ENCODE results near the gene ASXL3. TPM values are rescaled to one million over a fixed set of nuclear protein-coding genes. Genes with fewer than 3 reads are reported as not detected.

The ASXL3 gene
- total RNA-seq, 1 experiment from 2014 or later: not detected

GRCh38 chr18:33560686-33561370, 17.2 kb upstream of the ASXL3 start:
- Histone ChIP-seq H3K36me3 (ENCODE audit: low read depth) (no peaks in the 10 kb centered on the region), H3K9me3 (ENCODE audit: insufficient read depth, low read depth) (no peaks in the 10 kb centered on the region), H3K79me2 (ENCODE audit: low read depth) (no peaks in the 10 kb centered on the region), H3K27ac (no peak overlapping the region), H3K27me3 (ENCODE audit: insufficient read depth, low read depth) (no peaks in the 10 kb centered on the region), H3K4me3 (no peak overlapping the region), H2AFZ (no peak overlapping the region), H3K9me2 (ENCODE audit: insufficient read depth) (no peaks in the 10 kb centered on the region), H3F3A (ENCODE audit: insufficient read depth, low read depth) (no peaks in the 10 kb centered on the region), H3K4me1 (replicated peaks; ENCODE audit: insufficient read depth) (no peaks in the 10 kb centered on the region), H4K20me1 (ENCODE audit: insufficient read depth) (no peaks in the 10 kb centered on the region), H3K4me2 (no peak overlapping the region)
- CTCF ChIA-PET: no interaction called here
- DNase-seq: no peak
- POLR2A ChIA-PET (ENCODE audit: unreplicated experiment): no interaction called here
- TF ChIP-seq, protein P1, sequence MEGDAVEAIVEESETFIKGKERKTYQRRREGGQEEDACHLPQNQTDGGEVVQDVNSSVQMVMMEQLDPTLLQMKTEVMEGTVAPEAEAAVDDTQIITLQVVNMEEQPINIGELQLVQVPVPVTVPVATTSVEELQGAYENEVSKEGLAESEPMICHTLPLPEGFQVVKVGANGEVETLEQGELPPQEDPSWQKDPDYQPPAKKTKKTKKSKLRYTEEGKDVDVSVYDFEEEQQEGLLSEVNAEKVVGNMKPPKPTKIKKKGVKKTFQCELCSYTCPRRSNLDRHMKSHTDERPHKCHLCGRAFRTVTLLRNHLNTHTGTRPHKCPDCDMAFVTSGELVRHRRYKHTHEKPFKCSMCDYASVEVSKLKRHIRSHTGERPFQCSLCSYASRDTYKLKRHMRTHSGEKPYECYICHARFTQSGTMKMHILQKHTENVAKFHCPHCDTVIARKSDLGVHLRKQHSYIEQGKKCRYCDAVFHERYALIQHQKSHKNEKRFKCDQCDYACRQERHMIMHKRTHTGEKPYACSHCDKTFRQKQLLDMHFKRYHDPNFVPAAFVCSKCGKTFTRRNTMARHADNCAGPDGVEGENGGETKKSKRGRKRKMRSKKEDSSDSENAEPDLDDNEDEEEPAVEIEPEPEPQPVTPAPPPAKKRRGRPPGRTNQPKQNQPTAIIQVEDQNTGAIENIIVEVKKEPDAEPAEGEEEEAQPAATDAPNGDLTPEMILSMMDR (conservative IDR thresholded peaks at IDR 0.05): no peak
- no peak for TF ChIP-seq EZH2 (IDR thresholded peaks at IDR 0.05; ENCODE audit: low read depth)
- intact Hi-C loops (cut with micrococcal nuclease; ENCODE audit: unreplicated experiment): no loop called here
- BruUV-seq (replicated peaks): no TSS peak

GRCh38 chr18:33562741-33563140, 15.3 kb upstream of the ASXL3 start:
- DNase-seq: no peak
- BruUV-seq (replicated peaks): no TSS peak
- no peak overlapping the region for H2AFZ ChIP-seq
- no peaks in the 10 kb centered on the region for H3K9me2 ChIP-seq (ENCODE audit: insufficient read depth)
- H3F3A ChIP-seq (ENCODE audit: insufficient read depth, low read depth): no peaks in the 10 kb centered on the region
- no peaks in the 10 kb centered on the region for H3K79me2 ChIP-seq (ENCODE audit: low read depth)
- intact Hi-C loops (cut with micrococcal nuclease; ENCODE audit: unreplicated experiment): no loop called here
- H4K20me1 ChIP-seq (ENCODE audit: insufficient read depth): no peaks in the 10 kb centered on the region
- no peak for TF ChIP-seq EZH2 (IDR thresholded peaks at IDR 0.05; ENCODE audit: low read depth)
- TF ChIP-seq, protein P1 (conservative IDR thresholded peaks at IDR 0.05): no peak
- H3K4me3 ChIP-seq: no peak overlapping the region
- no peaks in the 10 kb centered on the region for H3K27me3 ChIP-seq (ENCODE audit: insufficient read depth, low read depth)
- no peak overlapping the region for H3K27ac ChIP-seq
- ChIA-PET CTCF (no interaction called here), POLR2A (ENCODE audit: unreplicated experiment) (no interaction called here)
- H3K9me3 ChIP-seq (ENCODE audit: insufficient read depth, low read depth): no peaks in the 10 kb centered on the region
- no peak overlapping the region for H3K4me2 ChIP-seq
- H3K4me1 ChIP-seq (replicated peaks; ENCODE audit: insufficient read depth): no peaks in the 10 kb centered on the region
- no peaks in the 10 kb centered on the region for H3K36me3 ChIP-seq (ENCODE audit: low read depth)

DNA sequence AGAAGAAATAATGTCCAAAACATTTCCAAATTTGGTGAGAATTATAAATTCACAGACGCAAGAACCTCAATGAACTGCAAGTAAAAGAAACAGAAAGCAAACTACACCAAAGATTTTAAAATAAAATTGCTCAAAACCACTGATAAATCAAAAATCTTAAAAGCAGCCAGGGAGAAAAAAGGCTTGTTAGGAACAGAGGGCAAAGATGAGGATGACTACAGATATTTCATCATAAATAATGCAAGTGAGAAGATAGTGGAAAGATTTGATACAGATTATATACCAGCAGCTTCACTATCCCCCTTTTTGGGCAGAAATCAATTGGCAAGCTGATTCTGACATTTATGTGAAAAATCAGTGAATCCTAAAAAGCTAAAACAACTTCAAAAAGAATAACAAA, 10.3 kb upstream of the ASXL3 start:
- Histone ChIP-seq H3K27ac (no peak overlapping the region), H3K36me3 (ENCODE audit: low read depth) (no peaks in the 10 kb centered on the region), H3K4me1 (replicated peaks; ENCODE audit: insufficient read depth) (no peaks in the 10 kb centered on the region), H4K20me1 (ENCODE audit: insufficient read depth) (no peaks in the 10 kb centered on the region), H3K4me2 (no peak overlapping the region), H3K4me3 (no peak overlapping the region), H3F3A (ENCODE audit: insufficient read depth, low read depth) (no peaks in the 10 kb centered on the region), H3K27me3 (ENCODE audit: insufficient read depth, low read depth) (no peaks in the 10 kb centered on the region), H3K9me3 (ENCODE audit: insufficient read depth, low read depth) (no peaks in the 10 kb centered on the region), H3K79me2 (ENCODE audit: low read depth) (no peaks in the 10 kb centered on the region), H3K9me2 (ENCODE audit: insufficient read depth) (no peaks in the 10 kb centered on the region), H2AFZ (no peak overlapping the region)
- no peak for DNase-seq
- intact Hi-C loops (cut with micrococcal nuclease; ENCODE audit: unreplicated experiment): no loop called here
- TF ChIP-seq, protein P1 (conservative IDR thresholded peaks at IDR 0.05): no peak
- TF ChIP-seq EZH2 (IDR thresholded peaks at IDR 0.05; ENCODE audit: low read depth): no peak
- no TSS peak for BruUV-seq (replicated peaks)
- ChIA-PET CTCF (no interaction called here), POLR2A (ENCODE audit: unreplicated experiment) (no interaction called here)
